WERI-Rb-1 (cell line): ENCODE measurements around the gene CDK2.

Experiments used
- DNase-seq: peaks from one replicate; pipeline ENCODE4 v3.0.0-alpha.2; 2020
- H3K27ac ChIP-seq: fragments of 250-450 bp; sonication (Bioruptor Pico); 2 replicates; pipeline ENCODE4 v1.5.1; 2020; ENCODE audit warnings: mild to moderate bottlenecking, moderate library complexity
- H3K27me3 ChIP-seq: fragments of 250-450 bp; sonication (Bioruptor Pico); 2 replicates; pipeline ENCODE4 v1.5.1; 2021; ENCODE audit warnings: mild to moderate bottlenecking, low read depth, moderate library complexity; ENCODE audit not compliant: insufficient read depth, severe bottlenecking
- H3K36me3 ChIP-seq: fragments of 250-450 bp; sonication (Bioruptor Pico); 2 replicates; pipeline ENCODE4 v1.5.1; 2020; ENCODE audit warnings: mild to moderate bottlenecking, moderate library complexity
- H3K4me3 ChIP-seq: 2 replicates; pipeline ENCODE4 v1.5.1; 2011; ENCODE audit warnings: low read depth, mild to moderate bottlenecking, control low read depth, low read length
- H3K9me3 ChIP-seq: fragments of 250-450 bp; sonication (Bioruptor Pico); 2 replicates; pipeline ENCODE4 v1.5.1; 2021; ENCODE audit warnings: mild to moderate bottlenecking, moderate library complexity; ENCODE audit not compliant: severe bottlenecking
- TF ChIP-seq, protein P1 (sequence below): IDR thresholded peaks from 2 replicates; pipeline ENCODE4 v1.5.1; 2011; ENCODE audit warnings: low read depth, mild to moderate bottlenecking, control low read depth, inconsistent platforms, low read length

The CDK2 gene

DNA sequence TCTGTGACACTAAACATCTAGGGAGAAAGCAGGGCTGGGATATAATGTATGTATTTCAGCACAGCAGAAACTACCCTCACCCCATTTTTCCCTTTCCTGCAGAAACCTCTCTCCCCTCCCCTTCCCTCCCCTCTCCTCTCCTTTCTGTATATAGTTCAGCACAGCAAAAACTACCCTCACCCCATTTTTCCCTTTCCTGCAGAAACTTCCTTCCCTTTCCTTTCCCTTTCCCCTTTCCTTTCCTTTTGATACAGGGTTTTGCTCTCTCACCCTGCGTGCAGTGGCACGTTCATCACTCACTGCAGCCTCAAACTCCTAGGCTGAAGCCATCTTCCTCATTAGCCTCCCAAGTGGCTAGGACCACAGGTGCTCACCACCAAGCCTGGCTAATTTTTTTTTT, 2.9 kb upstream of the CDK2 start:
- H3K27me3 ChIP-seq: no peaks in the 10 kb centered on the region
- TF ChIP-seq, protein P1, sequence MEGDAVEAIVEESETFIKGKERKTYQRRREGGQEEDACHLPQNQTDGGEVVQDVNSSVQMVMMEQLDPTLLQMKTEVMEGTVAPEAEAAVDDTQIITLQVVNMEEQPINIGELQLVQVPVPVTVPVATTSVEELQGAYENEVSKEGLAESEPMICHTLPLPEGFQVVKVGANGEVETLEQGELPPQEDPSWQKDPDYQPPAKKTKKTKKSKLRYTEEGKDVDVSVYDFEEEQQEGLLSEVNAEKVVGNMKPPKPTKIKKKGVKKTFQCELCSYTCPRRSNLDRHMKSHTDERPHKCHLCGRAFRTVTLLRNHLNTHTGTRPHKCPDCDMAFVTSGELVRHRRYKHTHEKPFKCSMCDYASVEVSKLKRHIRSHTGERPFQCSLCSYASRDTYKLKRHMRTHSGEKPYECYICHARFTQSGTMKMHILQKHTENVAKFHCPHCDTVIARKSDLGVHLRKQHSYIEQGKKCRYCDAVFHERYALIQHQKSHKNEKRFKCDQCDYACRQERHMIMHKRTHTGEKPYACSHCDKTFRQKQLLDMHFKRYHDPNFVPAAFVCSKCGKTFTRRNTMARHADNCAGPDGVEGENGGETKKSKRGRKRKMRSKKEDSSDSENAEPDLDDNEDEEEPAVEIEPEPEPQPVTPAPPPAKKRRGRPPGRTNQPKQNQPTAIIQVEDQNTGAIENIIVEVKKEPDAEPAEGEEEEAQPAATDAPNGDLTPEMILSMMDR: no peak
- no peak overlapping the region for H3K4me3 ChIP-seq
- H3K36me3 ChIP-seq: peaks cover 11% of the 10 kb centered on the region
- no peaks in the 10 kb centered on the region for H3K9me3 ChIP-seq
- H3K27ac ChIP-seq: no peak overlapping the region
- no peak for DNase-seq

- DNase-seq: no peak
- no peak overlapping the region for H3K27ac ChIP-seq
- TF ChIP-seq, protein P1: no peak
- H3K9me3 ChIP-seq: no peaks in the 10 kb centered on the region
- peaks cover 22% of the 10 kb centered on the region for H3K36me3 ChIP-seq
- H3K4me3 ChIP-seq: no peak overlapping the region
- no peaks in the 10 kb centered on the region for H3K27me3 ChIP-seq
Observed at GRCh38 chr12:55965240-55965639, 1.4 kb upstream of the CDK2 start.

GRCh38 chr12:55965941-55966407, 656 bp upstream of the CDK2 start, which contains the start of gene PMEL:
Gene PMEL (minus strand): TSS chr12:55966042. CDS start chr12:55966011, 31 bp downstream.
- DNase-seq: no peak
- Histone ChIP-seq H3K9me3 (no peaks in the 10 kb centered on the region), H3K27me3 (no peaks in the 10 kb centered on the region), H3K36me3 (peaks cover 24% of the 10 kb centered on the region), H3K27ac (peak within 1 kb of the TSS; percentile 77), H3K4me3 (peak within 1 kb of the TSS; percentile 90)
- TF ChIP-seq, protein P1: no peak

- H3K36me3 ChIP-seq: peaks cover 42% of the 10 kb centered on the region
Observed at GRCh38 chr12:55969356-55969755, 2.7 kb downstream of the CDK2 start.

GRCh38 chr12:55970775-55971174, 4.1 kb downstream of the CDK2 start:
- Histone ChIP-seq H3K27ac (no peak overlapping the region), H3K4me3 (no peak overlapping the region), H3K36me3 (peaks cover 42% of the 10 kb centered on the region), H3K9me3 (no peaks in the 10 kb centered on the region), H3K27me3 (no peaks in the 10 kb centered on the region)
- TF ChIP-seq, protein P1: no peak
- DNase-seq: no peak

More at GRCh38 chr12:55969356-55969755, 2.7 kb downstream of the CDK2 start:
- Histone ChIP-seq H3K4me3 (no peak overlapping the region), H3K27ac (no peak overlapping the region), H3K27me3 (no peaks in the 10 kb centered on the region), H3K9me3 (no peaks in the 10 kb centered on the region)
- TF ChIP-seq, protein P1: no peak
- no peak for DNase-seq

DNA sequence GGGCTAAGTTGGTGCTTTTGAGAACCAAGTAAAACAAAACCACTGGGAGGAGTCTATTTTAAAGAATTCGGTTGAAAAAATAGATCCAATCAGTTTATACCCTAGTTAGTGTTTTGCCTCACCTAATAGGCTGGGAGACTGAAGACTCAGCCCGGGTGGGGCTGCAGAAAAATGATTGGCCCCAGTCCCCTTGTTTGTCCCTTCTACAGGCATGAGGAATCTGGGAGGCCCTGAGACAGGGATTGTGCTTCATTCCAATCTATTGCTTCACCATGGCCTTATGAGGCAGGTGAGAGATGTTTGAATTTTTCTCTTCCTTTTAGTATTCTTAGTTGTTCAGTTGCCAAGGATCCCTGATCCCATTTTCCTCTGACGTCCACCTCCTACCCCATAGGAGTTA, 5.4 kb downstream of the CDK2 start:
- no peaks in the 10 kb centered on the region for H3K27me3 ChIP-seq
- peaks cover 42% of the 10 kb centered on the region for H3K36me3 ChIP-seq
- no peak overlapping the region for H3K4me3 ChIP-seq
- no peak for DNase-seq
- TF ChIP-seq, protein P1: no peak
- no peak overlapping the region for H3K27ac ChIP-seq
- no peaks in the 10 kb centered on the region for H3K9me3 ChIP-seq
